Sigmoid colon (tissue), 7 donors: ENCODE measurements around the gene COX6B2. TPM values are rescaled to one million over a fixed set of nuclear protein-coding genes. Genes with fewer than 3 reads are reported as not detected.

Experiments used
- DNase-seq: peaks from one replicate; pipeline ENCODE4 v3.0.0-alpha.2; 2019
- H3K27ac ChIP-seq, 4 donors: fragments of 200-600 bp; sonication (generic); one replicate each; pipeline ENCODE4 v1.5.1; 2016 to 2019; ENCODE audit warnings: mild to moderate bottlenecking in 1 of 4
- H3K27me3 ChIP-seq, 3 donors: fragments of 200-600 bp; sonication (generic); one replicate each; pipeline ENCODE4 v1.5.1; 2019; ENCODE audit warnings: mild to moderate bottlenecking in 1 of 3
- H3K36me3 ChIP-seq, 4 donors: fragments of 200-600 bp; sonication (generic); one replicate each; pipeline ENCODE4 v1.5.1; 2016 to 2019
- H3K4me1 ChIP-seq, 4 donors: fragments of 200-600 bp; sonication (generic); one replicate each; pipeline ENCODE4 v1.5.1; 2017 to 2019
- H3K4me3 ChIP-seq, 4 donors: fragments of 200-600 bp; sonication (generic); one replicate each; pipeline ENCODE4 v1.5.1; 2017 to 2019; ENCODE audit warnings: mild to moderate bottlenecking in 2 of 4, moderate library complexity in 1 of 4
- H3K9me3 ChIP-seq, 4 donors: fragments of 200-600 bp in 3 of 4; sonication (generic) in 3 of 4; one replicate each; pipeline versions ENCODE4 v1.5.1 to v1.6.1; 2013 to 2019
- CTCF ChIP-seq, 4 experiments: fragments of 450-650 bp in 3 of 4; fragments of 200-600 bp in 1 of 4; IDR thresholded peaks; one replicate each; pipeline ENCODE4 v1.5.1; 2016 to 2019; ENCODE audit warnings: antibody characterized with exemption in 4 of 4, mild to moderate bottlenecking in 3 of 4, moderate library complexity in 2 of 4
- EP300 ChIP-seq, 4 donors: sonication (generic); formaldehyde crosslinking; IDR thresholded peaks; one replicate each; pipeline ENCODE4 v1.6.1; 2017; ENCODE audit warnings: antibody characterized with exemption in 4 of 4
- POLR2A ChIP-seq, 2 donors: fragments of 450-650 bp; IDR thresholded peaks; one replicate each; pipeline ENCODE4 v1.6.1; 2016; ENCODE audit warnings: antibody characterized with exemption in 2 of 2, mild to moderate bottlenecking in 2 of 2, moderate library complexity in 2 of 2
- POLR2AphosphoS5 ChIP-seq, 4 donors: sonication (generic); formaldehyde crosslinking; IDR thresholded peaks; one replicate each; pipeline ENCODE4 v1.6.1; 2017; ENCODE audit warnings: antibody characterized with exemption in 4 of 4
- WGBS, 2 donors: extraction: QIAGEN DNeasy Blood & Tissue Kit; methylation state at CpG; one replicate each; pipeline ENCODE4 v1.1.7; 2013; 5-methylcytosine and 5-hydroxymethylcytosine counted together
- intact Hi-C: fragments of 100-400 bp; cut with DNase I; formaldehyde crosslinking; loops from one replicate; pipeline ENCODE4 v1.15.1; 2023
- polyA plus RNA-seq, 3 donors: library from polyadenylated mRNA; stranded (reverse); fragments of 200-250 nt; gene quantifications; one replicate each; pipeline ENCODE4 v1.2.3, GENCODE V29; 2013
- total RNA-seq, 4 donors: library from RNA; depleted of rRNA; stranded (reverse); fragments of >200 nt; gene quantifications; one replicate each; pipeline ENCODE4 v1.1.0, GENCODE V29; 2016
- donor health status: healthy with polysubstance abuse.
- donor health status: Bipolar disorder and iron deficiency.
- donor health status: healthy.

Gene COX6B2
- total and polyA plus RNA-seq, 7 donors = 0.16 to 3.8 (median 0.99) TPM; not detected in 3

GRCh38 chr19:55373993-55374757 lies 19.7 kb upstream of the COX6B2 start:
- intact Hi-C loops = no loop called here
- Histone ChIP-seq H3K4me3 (no peak overlapping the region), H3K9me3 (no peaks in the 10 kb centered on the region), H3K4me1 (peaks cover 0 to 24% (median 20%) of the 10 kb centered on the region in 4 donors), H3K27me3 (peaks cover 57 to 90% (median 77%) of the 10 kb centered on the region in 3 donors), H3K27ac (no peak overlapping the region), H3K36me3 (no peaks in the 10 kb centered on the region)
- DNase-seq = no peak
- no peak for TF ChIP-seq POLR2A (IDR thresholded peaks at IDR 0.05)
- TF ChIP-seq EP300 (IDR thresholded peaks at IDR 0.05) = no peak
- no peak for TF ChIP-seq POLR2AphosphoS5 (IDR thresholded peaks at IDR 0.05)
- no peak for TF ChIP-seq CTCF (IDR thresholded peaks at IDR 0.05)
- 6 to 19% methylated on average over 31 of the region's 31 CpGs for WGBS, 2 donors

GRCh38 chr19:55373306-55373992 lies 18.9 kb upstream of the COX6B2 start:
- 18 to 46% methylated on average over 9 of the region's 9 CpGs for WGBS, 2 donors
- H3K9me3 ChIP-seq = no peaks in the 10 kb centered on the region
- H3K4me1 ChIP-seq = peaks cover 0 to 28% (median 26%) of the 10 kb centered on the region in 4 donors
- no peak overlapping the region for H3K27ac ChIP-seq
- H3K27me3 ChIP-seq = peaks cover 64 to 97% (median 84%) of the 10 kb centered on the region in 3 donors
- no peaks in the 10 kb centered on the region for H3K36me3 ChIP-seq
- TF ChIP-seq POLR2A (IDR thresholded peaks at IDR 0.05) (no peak), EP300 (IDR thresholded peaks at IDR 0.05) (no peak), CTCF (IDR thresholded peaks at IDR 0.05) (no peak), POLR2AphosphoS5 (IDR thresholded peaks at IDR 0.05) (no peak)
- DNase-seq = no peak
- intact Hi-C loops = no loop called here
- no peak overlapping the region for H3K4me3 ChIP-seq

- H3K4me1 ChIP-seq = peaks cover 0 to 27% (median 24%) of the 10 kb centered on the region in 4 donors
- no peaks in the 10 kb centered on the region for H3K9me3 ChIP-seq
- WGBS, 2 donors = 29 to 41% methylated on average over 24 of the region's 24 CpGs
- no peak for TF ChIP-seq POLR2AphosphoS5 (IDR thresholded peaks at IDR 0.05)
- TF ChIP-seq CTCF (IDR thresholded peaks at IDR 0.05) = no peak
- TF ChIP-seq POLR2A (IDR thresholded peaks at IDR 0.05) = no peak
- no peak for TF ChIP-seq EP300 (IDR thresholded peaks at IDR 0.05)
- H3K27me3 ChIP-seq = peaks cover 66 to 100% (median 93%) of the 10 kb centered on the region in 3 donors
- H3K27ac ChIP-seq = no peak overlapping the region
- no peaks in the 10 kb centered on the region for H3K36me3 ChIP-seq
- DNase-seq = no peak
- intact Hi-C loops = no loop called here
- H3K4me3 ChIP-seq = no peak overlapping the region
These were observed 18.0 kb upstream of the COX6B2 start for GRCh38 chr19:55372316-55373081.

GRCh38 chr19:55370305-55370988 lies 15.9 kb upstream of the COX6B2 start, which contains the start of gene IL11:
TSS of gene IL11 (minus strand) at chr19:55370463. CDS start at chr19:55370310, 153 bp downstream.
- peaks cover 0 to 27% (median 23%) of the 10 kb centered on the region in 4 donors for H3K4me1 ChIP-seq
- H3K27ac ChIP-seq = peak within 1 kb of the TSS in 1 of 4 donors; percentile 31
- no peaks in the 10 kb centered on the region for H3K36me3 ChIP-seq
- DNase-seq = no peak
- peaks cover 58 to 85% (median 77%) of the 10 kb centered on the region in 3 donors for H3K27me3 ChIP-seq
- TF ChIP-seq POLR2A (IDR thresholded peaks at IDR 0.05) = no peak
- TF ChIP-seq EP300 (IDR thresholded peaks at IDR 0.05) = no peak
- TF ChIP-seq CTCF (IDR thresholded peaks at IDR 0.05) = no peak
- TF ChIP-seq POLR2AphosphoS5 (IDR thresholded peaks at IDR 0.05) = no peak
- H3K4me3 ChIP-seq = peak within 1 kb of the TSS in 2 of 4 donors; percentile 37 to 38
- H3K9me3 ChIP-seq = no peaks in the 10 kb centered on the region
- intact Hi-C loops = no loop called here
- WGBS, 2 donors = 7 to 10% methylated on average over 32 of the region's 32 CpGs
